NCI-H2107 treated with DMSO at 0.1 percent for 48 hours (cell line): Measurements from ENCODE around the gene NLRC5.

Experiments used
- DNase-seq: peaks from one replicate; lab custom pipeline; 2025; ENCODE audit not compliant: unreplicated experiment; lab: John Stamatoyannopoulos, UW

Gene NLRC5

DNA sequence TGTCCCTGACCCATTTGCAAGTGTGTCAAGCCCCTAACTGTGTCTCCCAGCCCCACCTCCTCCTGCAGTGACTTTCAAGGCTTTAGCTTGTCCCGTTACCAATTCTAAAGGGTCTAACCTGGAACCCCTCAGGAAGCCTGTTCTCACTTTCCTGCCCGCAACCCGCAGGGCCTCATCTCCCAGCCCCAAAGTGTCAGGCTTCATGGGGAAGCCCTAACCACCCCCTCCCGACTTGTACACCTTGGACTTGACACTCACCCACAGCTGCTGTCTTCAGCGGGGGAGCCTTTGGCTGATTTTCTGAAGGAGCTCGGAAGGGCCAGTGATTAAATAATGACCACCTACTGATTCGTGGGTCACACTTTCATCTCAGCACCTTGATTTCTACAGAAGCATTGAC is 33.1 kb downstream of the NLRC5 start:
- no peak for DNase-seq

DNA sequence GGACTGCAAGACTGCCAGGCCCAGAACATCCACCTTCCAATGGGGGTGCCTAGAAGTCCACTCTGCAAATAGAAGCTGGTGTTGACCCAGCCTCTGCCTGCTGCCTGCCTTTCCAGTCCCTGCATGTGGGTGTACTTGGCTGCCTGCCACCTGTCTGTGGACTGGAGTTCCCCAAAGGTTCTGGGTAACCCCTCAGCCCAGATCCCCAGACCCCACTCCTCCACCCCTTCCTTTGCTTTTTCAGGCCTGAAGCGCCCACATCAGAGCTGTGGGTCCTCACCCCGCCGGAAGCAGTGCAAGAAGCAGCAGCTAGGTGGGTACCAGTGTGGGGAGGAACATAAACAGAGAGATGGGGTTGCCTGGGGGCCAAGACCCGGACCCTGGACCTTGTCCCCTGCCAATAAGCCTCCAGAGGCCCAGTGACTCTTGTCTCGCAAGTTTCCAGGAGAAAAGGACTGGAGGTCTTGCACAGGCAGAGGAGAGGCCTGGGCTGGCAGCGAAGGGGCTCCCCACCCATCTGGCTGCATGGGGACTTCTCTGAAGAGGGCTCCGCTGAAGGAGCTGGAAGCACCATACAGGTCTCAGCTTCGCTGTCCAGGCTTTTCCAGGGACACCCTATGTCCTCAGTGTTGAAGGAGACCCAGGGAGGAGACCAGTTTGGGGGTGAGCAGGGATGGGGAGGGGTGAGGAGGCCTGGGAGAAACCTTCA is 34.3 kb downstream of the NLRC5 start:
- DNase-seq = no peak

DNA sequence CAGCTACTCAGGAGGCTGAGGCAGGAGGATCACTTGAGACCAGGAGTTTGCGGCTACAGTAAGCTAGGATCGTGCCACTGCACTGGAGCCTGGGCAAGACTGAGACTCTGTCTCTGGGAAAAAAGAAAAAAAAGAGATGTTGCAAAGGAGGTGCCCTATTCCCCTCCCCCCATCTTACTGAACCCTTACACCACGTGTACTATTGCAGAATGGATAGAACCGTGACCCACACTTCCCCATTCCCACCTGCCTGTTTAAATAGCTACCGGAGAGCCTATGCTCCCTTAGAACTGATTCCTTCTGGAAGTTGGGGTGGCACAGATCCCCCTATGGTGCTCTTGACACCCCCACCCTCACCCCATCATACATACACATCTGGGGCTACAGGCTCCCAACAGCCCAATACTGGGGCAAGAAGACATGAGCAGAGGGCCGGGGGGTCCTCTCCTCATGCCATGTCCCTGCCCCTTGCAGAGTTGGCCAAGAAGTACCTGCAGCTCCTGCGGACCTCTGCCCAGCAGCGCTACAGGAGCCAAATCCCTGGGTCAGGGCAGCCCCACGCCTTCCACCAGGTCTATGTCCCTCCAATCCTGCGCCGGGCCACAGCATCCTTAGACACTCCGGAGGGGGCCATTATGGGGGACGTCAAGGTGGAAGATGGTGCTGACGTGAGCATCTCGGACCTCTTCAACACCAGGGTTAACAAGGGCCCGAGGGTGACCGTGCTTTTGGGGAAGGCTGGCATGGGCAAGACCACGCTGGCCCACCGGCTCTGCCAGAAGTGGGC is 35.7 kb downstream of the NLRC5 start:
- no peak for DNase-seq

DNA sequence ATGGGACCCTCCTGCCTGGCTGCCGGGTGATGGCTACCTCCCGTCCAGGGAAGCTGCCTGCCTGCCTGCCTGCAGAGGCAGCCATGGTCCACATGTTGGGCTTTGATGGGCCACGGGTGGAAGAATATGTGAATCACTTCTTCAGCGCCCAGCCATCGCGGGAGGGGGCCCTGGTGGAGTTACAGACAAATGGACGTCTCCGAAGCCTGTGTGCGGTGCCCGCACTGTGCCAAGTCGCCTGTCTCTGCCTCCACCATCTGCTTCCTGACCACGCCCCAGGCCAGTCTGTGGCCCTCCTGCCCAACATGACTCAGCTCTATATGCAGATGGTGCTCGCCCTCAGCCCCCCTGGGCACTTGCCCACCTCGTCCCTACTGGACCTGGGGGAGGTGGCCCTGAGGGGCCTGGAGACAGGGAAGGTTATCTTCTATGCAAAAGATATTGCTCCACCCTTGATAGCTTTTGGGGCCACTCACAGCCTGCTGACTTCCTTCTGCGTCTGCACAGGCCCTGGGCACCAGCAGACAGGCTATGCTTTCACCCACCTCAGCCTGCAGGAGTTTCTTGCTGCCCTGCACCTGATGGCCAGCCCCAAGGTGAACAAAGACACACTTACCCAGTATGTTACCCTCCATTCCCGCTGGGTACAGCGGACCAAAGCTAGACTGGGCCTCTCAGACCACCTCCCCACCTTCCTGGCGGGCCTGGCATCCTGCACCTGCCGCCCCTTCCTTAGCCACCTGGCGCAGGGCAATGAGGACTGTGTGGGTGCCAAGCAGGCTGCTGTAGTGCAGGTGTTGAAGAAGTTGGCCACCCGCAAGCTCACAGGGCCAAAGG is 36.8 kb downstream of the NLRC5 start:
- DNase-seq = no peak

DNA sequence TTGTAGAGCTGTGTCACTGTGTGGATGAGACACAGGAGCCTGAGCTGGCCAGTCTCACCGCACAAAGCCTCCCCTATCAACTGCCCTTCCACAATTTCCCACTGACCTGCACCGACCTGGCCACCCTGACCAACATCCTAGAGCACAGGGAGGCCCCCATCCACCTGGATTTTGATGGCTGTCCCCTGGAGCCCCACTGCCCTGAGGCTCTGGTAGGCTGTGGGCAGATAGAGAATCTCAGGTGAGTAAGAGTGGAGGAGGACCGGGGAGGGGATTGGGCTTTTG is 37.4 kb downstream of the NLRC5 start:
- no peak for DNase-seq

DNA sequence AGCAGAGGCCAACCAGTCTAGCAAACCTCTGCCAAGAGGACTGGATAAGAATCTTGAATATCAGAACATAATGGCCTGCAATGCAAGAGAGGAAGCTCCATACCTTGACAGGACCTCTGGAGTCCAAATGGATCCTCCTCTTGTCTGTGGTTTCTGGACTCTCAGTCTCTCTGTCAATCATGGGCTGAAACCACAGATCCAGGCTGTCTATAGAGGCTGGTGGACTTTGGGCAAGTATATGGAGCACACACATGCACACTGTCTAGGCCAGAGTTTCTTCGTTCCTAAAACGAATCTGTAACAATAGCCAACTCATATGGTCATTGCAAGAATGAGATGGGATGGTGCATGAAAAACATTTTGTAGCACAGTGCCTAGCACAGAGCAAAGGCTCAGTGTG is 37.7 kb downstream of the NLRC5 start:
- DNase-seq = no peak

DNA sequence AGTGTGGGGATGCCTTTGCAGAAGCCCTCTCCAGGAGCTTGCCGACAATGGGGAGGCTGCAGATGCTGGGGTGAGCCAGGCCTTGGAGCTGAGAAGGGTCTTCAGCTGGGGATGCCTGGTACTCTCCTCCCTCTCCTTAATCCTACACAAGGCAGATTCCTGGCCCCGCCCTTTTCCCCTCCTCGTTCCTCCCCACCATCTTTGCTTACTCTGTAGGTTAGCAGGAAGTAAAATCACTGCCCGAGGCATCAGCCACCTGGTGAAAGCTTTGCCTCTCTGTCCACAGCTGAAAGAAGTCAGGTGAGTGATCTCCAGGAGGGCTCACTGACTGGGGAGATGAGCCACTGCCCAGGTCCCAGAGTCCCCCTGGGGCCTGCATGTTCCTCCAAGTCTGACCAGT is 38.7 kb downstream of the NLRC5 start:
- DNase-seq = no peak

DNA sequence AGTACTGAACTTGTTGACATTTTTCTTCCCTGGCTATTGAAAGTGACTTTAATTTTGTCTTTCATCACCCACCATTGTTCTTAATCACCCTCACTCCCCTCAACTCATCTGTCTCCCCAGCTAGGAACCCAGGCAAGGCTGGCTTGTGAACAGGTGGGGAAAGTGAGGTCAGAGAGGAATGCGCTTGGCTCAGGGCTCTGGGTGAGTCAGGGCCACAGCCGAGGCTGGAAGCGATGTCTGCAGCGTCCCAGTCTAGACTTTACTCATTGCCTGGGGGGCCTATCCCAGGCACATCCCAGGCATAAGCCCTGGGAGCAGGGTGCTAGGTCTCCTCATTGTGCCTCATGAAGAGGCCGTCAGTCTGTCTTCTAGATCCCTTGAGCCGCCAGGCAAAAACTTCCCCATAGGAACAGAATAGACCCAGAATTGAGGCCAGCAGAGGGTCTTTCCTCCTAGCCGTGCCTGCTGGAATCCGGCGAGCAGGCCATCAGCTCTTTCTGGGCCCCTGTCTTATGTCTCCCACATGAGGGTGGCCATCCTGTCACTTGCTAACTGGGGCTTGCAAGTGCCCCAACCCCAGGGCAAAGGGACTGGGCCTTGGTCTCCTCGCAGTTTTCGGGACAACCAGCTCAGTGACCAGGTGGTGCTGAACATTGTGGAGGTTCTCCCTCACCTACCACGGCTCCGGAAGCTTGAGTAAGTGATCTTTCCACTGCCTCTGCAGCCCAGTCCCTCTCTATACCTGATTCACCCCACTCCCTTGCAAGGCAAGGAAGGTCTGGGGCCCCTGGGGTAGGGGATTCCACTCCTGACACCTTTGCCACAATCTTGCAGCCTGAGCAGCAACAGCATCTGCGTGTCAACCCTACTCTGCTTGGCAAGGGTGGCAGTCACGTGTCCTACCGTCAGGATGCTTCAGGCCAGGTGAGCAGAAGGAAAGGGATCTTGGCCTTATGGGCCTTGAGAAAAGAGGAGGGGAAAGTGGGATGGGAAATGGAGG is 40.1 kb downstream of the NLRC5 start:
- DNase-seq = no peak

DNA sequence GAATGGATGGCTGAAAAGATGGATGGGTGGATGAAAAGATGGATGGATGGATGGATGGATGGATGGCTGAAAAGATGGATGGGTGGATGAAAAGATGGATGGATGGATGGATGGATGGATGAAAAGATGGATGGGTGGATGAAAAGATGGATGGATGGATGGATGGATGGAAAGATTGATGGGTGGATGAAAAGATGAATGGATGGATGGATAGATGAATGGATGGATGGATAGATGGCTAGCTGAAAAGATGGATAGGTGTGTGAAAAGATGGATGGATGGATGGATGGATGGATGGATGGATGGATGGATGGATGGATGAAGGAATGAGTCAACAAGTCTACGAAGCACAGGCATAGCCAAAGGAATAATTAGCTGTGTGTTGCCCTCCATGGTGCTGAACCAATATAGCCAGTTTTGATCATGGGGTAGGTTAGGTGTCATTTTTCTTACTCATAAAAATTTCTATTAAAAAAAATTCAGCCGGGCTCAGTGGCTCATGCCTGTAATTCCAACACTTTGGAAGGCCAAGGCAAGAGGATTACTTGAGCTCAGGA is 41.1 kb downstream of the NLRC5 start:
- no peak for DNase-seq

DNA sequence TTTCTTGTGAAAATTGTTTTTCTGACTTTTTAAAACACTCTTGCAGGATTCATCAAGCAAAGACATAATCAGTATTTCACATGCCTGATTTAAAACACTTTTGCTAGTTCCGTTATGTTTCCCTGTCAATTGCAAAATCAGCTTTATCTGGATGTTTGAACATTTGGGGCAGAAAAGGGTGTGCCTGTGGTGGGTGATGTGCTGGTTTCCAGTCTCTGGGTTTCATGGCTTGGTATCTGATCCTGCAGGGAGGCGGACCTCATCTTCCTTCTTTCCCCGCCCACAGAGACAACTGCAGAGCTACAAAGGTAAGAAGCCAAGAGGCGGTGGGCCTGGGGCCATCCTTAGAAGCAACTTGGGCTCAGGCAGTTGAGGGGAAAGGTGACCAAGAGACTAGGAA is 41.8 kb downstream of the NLRC5 start:
- DNase-seq = no peak

DNA sequence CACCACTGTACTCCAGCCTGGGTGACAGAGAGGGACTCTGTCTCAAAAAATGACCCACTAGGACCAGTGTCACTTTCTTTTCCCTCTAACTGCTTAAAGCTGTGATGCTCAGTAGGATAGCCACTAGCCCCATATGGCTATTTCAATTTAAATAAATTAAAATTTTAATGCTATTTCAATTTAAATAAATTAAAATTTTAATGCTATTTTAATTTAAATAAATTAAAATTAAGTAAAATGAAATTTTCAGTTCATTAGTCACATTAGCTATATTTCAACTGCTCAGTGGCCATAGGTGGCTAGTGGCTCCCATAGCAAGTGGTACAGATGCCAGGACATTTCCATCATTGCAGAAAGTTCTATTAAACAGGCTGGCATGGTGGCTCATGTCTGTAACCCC is 43.0 kb downstream of the NLRC5 start:
- DNase-seq = no peak

DNA sequence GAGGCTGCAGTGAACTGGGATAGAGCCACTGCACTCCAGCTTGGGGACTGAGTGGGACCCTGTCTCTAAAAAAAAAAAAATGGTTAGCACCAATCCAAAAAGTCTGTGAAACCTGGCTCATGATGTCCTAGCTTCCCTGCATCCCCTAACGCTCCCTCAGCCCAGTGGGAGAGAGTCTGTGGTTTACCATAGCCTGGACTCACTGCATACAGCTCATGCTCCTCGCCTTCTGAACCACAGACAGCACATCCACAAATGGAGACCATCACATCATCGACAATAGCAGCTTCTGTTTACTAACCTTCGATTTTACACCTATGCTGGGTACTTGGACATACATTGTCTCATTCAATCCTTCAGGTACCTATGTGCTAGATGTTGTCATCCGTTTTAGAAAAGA is 43.6 kb downstream of the NLRC5 start:
- no peak for DNase-seq

DNA sequence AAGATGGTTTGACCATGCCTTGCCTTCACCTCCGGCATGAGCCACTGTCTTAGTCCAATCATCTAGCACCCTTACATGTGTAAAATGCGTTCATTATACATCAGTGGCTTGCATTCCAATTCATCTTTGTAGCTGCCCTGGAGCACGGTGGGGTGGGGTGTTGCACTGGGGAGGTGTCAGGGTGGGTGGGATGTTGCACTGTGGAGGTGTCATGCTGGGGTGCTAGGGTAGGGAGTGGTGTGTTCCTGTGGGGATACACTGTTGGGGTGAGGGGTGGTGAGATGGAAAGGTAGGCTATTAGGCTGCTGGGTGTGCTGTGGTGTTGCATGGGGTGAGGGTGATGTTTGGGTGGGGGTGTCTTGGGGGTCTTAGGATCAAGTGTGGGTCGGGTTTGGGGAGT is 47.0 kb downstream of the NLRC5 start:
- DNase-seq = no peak

DNA sequence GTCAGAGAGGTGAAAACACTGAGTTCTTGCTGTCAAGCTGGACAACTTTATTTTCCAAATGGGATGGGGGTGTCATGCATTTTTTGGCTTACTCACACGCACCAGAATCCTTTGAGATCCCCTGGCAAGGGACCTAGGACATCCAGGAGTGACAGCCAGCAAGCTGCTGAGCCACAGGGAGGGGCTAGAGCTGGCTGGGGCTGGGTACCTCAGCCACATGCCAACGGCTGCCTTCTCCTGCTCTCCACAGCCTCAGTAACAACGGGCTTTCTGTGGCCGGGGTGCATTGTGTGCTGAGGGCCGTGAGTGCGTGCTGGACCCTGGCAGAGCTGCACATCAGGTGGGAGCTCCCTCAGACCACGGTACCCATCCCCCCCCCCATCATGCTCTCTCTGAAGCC is 47.6 kb downstream of the NLRC5 start:
- no peak for DNase-seq

DNA sequence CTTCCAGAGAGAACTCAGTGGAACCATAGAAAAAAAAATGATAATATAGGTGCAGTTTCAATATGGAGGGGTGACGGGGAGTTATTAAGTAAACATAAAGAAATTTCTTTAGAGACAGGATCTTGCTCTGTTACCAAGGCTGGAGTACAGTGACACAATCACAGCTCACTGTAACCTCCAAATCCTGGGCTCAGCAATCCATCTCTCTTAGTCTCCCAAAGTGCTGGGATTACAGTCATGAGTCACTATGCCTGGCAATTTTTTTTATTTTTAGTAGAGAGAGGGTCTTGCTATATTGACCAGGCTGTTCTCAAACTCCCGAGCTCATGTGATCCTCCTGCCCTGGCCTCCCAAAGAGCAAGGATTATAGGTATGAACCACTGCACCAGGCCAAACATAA is 48.8 kb downstream of the NLRC5 start:
- DNase-seq = no peak

DNA sequence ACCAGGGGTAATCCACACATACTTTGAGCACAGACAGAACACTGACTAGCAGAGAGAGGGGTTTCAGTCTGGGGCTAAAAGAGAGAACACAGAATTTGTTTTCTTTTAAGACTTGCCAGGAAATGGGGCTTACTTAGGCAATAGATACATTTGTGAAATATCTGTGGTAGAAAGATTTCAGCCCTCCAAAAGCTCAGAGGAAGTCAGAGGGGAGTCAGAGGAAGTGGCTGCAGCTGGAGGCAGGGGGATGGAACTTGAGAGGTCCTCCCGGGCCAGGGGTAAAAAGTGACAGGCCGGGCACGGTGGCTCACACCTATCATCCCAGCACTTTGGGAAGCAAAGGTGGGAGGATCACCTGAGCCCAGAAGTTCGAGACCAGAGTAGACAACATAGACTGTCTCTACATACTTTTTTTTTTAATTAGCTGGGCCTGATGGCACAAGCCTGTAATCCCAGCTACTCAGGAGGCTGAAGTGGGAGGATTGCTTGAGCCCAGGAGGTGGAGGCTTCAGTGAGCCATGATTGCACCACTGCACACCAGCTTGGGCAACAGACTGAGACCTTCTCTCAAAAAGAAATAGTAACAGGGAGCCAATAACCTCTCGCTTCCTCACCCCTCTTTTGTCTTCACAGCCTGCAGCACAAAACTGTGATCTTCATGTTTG is 49.9 kb downstream of the NLRC5 start:
- DNase-seq = no peak

DNA sequence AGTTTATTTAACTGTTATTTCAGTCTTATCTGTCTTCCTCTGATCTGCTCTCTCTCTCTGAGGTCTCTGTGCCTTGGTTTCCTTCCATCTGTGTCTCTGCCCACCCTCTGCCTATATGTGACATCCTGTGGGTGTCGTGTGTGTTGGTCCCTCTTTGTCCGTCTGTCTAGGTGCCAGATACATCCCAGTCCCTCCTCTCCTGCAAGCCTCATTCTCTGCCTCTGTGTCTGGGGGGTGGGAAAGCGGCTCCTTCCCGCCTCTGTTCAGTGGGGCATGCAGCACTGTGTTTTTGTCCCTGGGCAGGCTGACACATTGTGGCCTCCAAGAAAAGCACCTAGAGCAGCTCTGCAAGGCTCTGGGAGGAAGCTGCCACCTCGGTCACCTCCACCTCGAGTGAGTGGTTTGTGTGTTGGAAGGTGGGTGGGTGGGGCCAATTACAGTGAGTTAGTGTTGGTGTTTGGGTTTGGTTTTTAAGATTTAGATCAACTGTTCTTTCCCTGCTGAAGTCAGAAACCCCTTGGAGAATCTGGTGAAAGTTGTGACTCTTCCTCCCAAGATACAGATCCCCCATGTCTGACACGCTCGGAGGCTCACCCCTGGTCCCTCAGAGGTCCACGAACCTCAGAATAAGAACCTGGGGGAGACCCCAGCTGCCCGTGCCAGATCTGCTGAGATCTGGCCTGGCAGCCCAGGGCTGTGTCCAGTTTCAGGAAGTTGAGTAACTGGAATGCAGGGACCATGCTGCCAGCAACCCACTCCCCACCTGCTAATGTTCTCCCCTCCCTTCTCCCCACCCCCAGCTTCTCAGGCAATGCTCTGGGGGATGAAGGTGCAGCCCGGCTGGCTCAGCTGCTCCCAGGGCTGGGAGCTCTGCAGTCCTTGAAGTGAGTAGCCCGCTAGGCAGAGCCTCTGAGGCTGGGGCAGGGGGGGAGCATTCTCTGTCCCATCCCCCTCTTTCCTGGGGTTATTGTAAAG is 52.1 kb downstream of the NLRC5 start:
- DNase-seq = no peak

DNA sequence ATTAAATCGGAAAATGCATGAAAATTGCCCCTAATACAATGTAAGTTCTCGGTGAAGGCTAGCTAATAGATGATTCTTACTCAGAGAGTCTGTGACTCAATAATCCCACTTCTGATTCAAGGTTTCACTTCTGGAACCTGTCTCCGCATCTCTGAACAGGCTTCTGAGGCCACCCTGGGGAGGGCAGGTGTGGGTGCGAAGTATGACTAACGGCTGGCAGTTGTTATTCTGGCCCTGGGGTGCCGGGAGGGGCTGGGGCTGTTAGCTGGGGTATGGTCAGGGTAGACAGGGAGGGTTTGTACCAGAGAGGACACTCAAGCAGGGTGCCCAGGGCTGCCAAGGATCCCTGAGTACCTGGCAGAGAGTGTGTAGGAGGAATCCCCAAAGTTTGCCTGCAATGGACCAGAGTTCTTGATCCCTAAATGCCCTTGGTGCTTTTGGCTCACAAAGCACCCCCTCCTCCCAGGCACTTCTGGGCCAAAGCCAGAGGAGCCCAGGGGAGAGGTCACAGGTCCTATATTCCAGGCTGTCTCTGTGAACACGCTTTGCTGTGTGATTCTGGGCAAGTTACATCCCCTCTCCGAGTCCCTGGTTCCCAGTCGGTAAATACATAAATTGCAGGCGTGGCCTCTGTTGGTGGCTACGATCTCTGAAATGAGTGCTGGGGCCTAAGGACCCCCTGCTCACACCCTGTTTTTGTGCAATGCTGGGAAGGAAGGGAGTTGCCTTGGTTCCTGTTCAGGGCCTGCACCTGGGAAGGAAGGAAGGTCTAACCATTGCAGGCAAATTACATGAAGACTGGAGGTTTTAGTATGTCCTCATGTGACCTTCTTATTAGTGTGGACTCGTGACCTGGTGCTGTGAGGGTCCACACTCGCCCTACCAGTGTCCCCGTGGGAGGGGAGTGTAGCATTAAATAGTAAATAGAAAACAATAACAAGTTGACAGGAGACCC is 53.1 kb downstream of the NLRC5 start:
- no peak for DNase-seq
